ENCODE measurements around the gene MEA1.

The MEA1 gene

DNA sequence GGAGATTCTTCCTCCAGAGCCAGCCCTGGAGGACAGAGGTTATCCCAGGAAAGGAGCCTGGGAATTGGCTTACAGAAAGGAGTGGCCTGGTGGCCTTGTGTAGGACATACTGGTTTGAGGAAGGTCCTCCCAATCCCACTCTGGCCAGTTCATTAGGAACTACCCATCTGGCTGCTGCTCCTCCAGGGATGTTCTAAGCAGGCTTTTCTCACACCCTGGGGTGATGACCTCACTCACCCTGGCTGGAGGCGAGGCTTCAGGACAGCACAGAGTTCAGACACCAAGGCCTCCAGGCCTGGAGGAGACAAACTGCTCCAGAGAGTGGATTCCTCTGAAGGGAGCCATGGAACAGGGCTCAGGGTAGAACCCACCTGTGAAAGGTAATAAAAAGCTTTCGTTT, 44.3 kb downstream of the MEA1 start:
- no peak for DNase-seq

DNA sequence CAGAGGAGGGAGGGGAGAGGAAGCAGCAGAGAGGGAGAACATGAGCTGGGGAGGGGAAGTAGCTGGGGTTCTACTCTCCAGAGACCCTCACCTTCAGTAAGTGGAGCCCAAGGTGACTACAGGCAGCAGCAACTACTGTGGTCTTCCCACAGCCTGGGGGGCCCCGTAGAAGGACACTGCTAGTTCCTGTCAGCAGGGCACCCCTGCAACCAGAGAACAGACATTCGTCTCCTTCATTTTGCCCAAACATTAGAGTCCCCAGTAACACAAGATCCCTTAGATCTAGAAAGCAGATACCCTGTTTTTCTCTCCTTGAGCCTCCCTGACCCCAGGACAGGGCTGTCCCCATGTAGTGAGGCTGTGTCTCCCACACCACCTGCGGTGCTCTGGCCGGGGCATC, 45.0 kb downstream of the MEA1 start:
- no peak for DNase-seq

DNA sequence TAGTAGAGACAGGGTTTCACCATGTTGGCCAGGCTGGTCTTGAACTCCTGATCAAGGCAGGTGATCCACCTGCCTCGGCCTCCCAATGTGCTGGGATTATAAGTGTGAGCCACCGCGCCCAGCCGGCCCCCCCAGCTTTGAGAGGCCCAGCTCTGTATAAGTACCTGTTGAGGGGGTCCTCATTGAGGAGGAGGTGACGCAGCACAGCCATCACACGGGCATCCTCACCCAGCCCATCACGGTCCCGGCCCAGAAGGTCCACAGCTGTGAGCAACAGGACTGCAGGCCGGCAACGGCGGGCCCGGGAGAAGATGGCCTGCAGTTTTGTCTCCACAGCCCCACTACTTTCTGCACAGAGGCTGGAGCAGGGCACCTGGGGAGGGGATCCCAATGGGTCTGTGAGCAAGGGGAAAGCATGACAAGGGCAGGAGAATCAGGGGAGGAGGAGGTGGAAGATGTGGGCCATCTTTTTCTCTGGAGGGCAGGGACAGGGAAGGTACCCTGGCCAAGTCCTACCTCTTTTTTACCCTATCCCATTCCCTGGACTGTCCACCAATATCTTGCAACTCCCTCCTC, 45.5 kb downstream of the MEA1 start:
- no peak for DNase-seq

DNA sequence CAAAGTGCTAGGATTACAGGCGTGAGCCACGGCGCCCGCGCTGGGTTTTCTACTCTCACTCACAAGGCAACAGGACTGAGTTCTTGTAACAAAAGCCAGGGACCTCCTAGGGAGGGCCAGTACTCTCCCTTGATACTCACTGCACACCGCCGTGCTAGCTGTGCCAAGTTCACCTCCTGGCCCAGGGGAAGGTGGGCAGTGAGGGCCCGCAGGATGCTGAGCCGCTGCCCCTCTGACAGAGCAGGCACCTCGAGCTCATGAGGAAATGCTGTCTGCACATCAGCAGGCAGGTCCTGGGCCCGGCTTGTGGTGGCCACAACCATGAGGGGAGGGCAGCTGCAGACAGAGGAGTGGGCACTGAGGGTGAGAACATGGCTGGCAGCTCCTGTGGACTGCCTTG, 46.5 kb downstream of the MEA1 start:
- no peak for DNase-seq

DNA sequence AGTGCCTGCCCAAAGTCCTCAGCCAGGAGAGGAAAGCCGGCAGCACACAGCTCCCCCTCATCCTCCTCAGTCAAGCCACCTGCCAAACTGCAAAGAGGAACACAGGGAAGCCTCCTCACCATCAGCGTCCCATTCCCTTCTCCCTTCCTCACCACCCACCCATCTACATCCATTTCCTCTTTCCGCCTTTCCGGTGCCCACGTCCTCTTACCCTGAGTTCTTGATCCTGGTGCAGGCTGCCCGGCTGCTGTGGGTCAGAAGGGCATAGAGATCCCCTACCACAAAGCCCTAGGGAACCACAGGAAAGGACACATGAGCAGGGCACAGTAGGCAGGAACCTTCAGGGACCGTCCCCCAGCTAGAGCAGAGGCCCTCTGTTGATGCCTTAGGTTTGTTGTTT, 47.2 kb downstream of the MEA1 start:
- DNase-seq = no peak

DNA sequence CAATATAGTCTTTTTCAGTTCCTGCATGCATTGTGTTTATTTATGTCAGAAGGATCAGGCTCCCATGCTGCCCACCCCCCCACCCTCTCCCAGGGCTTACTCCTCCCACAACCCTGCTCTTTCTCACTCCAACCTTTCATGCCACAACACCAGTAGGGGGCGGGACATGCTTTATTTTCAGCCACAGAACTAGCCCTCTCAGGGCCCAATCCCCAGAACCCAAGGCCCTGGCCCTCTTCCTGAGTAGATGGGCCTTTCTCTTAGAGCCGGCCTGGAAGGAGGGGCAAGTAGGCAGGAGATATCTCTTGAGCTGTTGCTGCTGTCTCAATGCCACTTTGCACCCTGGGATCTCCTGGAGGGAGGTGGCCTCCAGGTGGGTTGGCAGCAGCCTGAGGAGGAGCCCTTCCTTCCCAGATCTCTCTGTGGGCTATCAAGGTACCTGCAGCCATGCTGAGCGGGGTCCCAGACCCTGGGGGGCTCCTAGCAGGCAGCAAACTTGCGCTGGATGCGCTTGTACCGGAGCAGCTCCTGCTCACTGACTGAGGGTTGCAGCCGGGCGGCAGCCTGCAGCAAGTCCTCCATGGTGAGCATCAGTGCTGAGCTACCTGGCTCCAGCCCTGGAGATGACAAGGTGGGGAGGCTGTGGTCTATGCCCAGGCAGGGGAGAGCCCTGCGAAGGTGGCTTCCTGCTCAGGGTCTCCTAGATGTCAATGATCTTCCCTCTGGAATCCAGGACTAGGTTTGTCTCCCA, 49.7 kb downstream of the MEA1 start:
- DNase-seq = no peak

DNA sequence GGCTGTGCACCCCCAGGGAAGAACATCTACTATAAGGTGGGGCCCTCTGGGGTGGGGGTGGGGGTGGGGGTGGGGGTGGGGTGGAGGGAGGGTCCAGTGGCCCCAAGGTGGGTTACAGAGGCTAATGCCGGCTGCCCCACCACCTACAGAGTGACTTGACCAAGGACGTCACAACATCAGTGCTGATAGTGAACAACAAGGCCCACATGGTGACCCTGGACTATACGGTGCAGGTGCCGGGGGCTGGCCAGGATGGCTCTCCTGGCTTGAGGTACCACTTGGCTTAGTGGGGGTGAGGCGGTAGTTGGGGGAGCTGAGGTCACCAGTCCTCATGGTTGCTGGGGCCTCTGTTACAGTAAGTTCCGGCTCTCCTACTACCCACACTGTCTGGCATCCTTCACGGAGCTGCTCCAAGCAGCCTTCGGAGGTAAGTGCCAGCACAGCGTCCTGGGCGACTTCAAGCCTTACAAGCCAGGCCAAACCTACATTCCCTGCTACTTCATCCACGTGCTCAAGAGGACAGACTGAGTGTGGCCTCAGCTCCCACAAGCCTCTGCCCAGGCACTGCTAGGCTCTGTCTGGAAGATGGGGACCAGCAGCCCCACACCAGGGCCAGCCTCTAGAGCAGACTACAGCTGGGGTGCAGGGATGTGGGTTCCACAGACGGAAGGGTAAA, 50.4 kb downstream of the MEA1 start:
- DNase-seq = no peak

DNA sequence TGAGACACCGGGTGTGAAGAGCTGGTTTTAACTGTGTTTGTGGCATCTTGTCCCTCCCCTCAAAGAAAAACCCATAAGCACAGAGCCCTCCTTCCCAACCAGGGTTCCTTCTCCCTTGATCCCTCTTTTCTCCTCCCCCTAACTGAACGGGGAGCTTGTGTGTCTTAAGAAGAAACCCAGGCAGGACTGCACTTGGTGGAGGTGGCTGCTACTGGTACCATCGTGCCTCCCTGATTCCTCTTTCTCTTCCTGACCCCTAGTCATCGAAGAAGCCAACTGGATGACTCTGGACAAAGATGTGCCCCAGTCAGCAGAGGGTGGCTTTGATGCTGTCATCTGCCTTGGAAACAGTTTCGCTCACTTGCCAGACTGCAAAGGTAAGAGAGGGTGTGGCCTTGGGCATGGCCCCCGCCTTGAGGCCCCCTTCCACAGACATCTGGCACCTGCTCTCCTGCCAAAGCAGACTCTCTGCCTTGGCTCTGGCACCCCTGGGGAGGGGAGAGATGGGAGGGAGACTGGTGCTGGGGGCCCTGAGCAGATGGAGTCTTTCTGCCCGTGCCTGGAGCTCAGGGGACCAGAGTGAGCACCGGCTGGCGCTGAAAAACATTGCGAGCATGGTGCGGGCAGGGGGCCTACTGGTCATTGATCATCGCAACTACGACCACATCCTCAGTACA, 51.1 kb downstream of the MEA1 start:
- DNase-seq = no peak

DNA sequence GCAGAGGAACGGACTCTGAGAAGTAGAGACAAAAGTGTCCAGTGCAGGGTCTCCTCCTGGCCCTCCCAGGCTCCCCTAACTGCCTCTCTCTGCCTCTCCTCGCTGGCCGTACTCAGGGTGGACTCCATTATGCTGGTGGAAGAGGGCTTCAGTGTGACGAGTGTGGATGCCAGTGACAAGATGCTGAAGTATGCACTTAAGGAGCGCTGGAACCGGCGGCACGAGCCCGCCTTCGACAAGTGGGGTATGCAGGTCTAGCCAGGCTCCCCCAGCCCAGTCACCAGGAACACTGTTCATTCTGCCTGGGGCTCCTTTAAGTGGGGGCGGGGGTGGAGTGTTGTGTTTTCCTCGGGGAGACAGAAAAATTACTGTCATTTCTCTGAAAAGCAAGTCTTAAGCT, 51.6 kb downstream of the MEA1 start:
- no peak for DNase-seq
